ENCODE measurements around the gene EPC1.

Gene EPC1

GRCh38 chr10:32266979-32267378 lies 80.0 kb downstream of the EPC1 start:
- Mint-ChIP-seq H3K27ac (peak overlapping the region; percentile 40), H3K36me3 (ENCODE audit: low read depth) (peaks cover 55% of the 10 kb centered on the region), H3K4me3 (no peak overlapping the region), H3K4me1 (no peaks in the 10 kb centered on the region), H3K9me3 (no peaks in the 10 kb centered on the region), H3K27me3 (ENCODE audit: low read depth, poor library complexity) (peaks cover 4% of the 10 kb centered on the region)
- TF ChIP-seq, protein P1, sequence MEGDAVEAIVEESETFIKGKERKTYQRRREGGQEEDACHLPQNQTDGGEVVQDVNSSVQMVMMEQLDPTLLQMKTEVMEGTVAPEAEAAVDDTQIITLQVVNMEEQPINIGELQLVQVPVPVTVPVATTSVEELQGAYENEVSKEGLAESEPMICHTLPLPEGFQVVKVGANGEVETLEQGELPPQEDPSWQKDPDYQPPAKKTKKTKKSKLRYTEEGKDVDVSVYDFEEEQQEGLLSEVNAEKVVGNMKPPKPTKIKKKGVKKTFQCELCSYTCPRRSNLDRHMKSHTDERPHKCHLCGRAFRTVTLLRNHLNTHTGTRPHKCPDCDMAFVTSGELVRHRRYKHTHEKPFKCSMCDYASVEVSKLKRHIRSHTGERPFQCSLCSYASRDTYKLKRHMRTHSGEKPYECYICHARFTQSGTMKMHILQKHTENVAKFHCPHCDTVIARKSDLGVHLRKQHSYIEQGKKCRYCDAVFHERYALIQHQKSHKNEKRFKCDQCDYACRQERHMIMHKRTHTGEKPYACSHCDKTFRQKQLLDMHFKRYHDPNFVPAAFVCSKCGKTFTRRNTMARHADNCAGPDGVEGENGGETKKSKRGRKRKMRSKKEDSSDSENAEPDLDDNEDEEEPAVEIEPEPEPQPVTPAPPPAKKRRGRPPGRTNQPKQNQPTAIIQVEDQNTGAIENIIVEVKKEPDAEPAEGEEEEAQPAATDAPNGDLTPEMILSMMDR (IDR thresholded peaks at IDR 0.05): no peak
- no peak for DNase-seq

GRCh38 chr10:32266566-32266965 lies 80.4 kb downstream of the EPC1 start:
- Mint-ChIP-seq H3K36me3 (ENCODE audit: low read depth) (peaks cover 51% of the 10 kb centered on the region), H3K9me3 (no peaks in the 10 kb centered on the region), H3K4me3 (no peak overlapping the region), H3K27me3 (ENCODE audit: low read depth, poor library complexity) (peaks cover 4% of the 10 kb centered on the region), H3K4me1 (no peaks in the 10 kb centered on the region), H3K27ac (peak overlapping the region; percentile 40)
- TF ChIP-seq, protein P1 (IDR thresholded peaks at IDR 0.05): no peak
- no peak for DNase-seq

- no peaks in the 10 kb centered on the region for H3K9me3 Mint-ChIP-seq
- H3K36me3 Mint-ChIP-seq (ENCODE audit: low read depth): peaks cover 45% of the 10 kb centered on the region
- H3K27me3 Mint-ChIP-seq (ENCODE audit: low read depth, poor library complexity): peaks cover 4% of the 10 kb centered on the region
- H3K27ac Mint-ChIP-seq: no peak overlapping the region
- no peaks in the 10 kb centered on the region for H3K4me1 Mint-ChIP-seq
- H3K4me3 Mint-ChIP-seq: no peak overlapping the region
- no peak for DNase-seq
- TF ChIP-seq, protein P1 (IDR thresholded peaks at IDR 0.05): no peak
These were observed 81.2 kb downstream of the EPC1 start for GRCh38 chr10:32265756-32266155.

- TF ChIP-seq, protein P1 (IDR thresholded peaks at IDR 0.05): no peak
- Mint-ChIP-seq H3K27me3 (ENCODE audit: low read depth, poor library complexity) (peaks cover 4% of the 10 kb centered on the region), H3K4me3 (no peak overlapping the region), H3K9me3 (no peaks in the 10 kb centered on the region), H3K4me1 (no peaks in the 10 kb centered on the region), H3K36me3 (ENCODE audit: low read depth) (peaks cover 23% of the 10 kb centered on the region), H3K27ac (no peak overlapping the region)
- no peak for DNase-seq
These were observed 83.7 kb downstream of the EPC1 start for GRCh38 chr10:32263300-32263699.

GRCh38 chr10:32259551-32259950 lies 87.4 kb downstream of the EPC1 start:
- Mint-ChIP-seq H3K4me3 (no peak overlapping the region), H3K27ac (no peak overlapping the region), H3K4me1 (no peaks in the 10 kb centered on the region), H3K9me3 (no peaks in the 10 kb centered on the region), H3K36me3 (ENCODE audit: low read depth) (no peaks in the 10 kb centered on the region), H3K27me3 (ENCODE audit: low read depth, poor library complexity) (peaks cover 4% of the 10 kb centered on the region)
- TF ChIP-seq, protein P1 (IDR thresholded peaks at IDR 0.05): no peak
- no peak for DNase-seq

DNA sequence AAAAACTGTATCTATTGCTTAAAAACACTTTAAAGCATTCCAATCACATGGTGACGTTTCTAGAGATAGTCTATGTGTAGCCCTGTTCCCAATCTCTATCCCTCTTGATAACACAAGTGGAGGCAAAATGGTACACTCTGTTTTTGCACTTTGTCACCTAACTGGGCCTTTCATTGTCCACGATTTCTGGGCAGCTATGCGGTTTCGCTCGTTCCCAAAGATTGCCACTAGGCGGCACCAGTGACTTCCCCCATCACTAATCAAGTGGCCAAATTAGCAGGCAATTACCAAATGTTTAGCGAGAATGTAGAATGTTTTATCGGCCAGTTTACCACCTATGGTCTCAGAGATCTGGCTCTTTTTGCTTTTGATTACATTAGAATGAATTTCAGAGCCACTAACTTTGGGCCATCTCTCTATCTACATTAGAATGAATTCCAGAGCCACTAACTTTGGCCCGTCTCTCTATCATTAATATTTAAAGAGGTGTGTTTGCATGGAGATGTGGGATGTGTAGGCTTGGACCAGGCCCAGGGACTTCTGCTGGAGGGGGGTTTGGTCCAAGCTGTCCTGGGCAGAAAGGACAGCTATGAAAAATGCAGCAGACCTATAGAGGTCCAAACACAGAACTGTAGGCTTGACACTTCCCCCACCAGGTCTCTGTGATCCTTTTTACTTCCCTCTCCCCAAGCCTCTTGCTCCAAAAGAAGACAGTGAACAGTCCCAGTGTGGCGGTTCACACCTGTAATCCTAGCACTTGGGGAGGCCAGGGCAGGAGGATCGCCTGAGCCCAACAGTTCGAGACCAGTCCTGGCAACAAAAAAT lies 90.1 kb downstream of the EPC1 start:
- no peaks in the 10 kb centered on the region for H3K4me1 Mint-ChIP-seq
- DNase-seq: peak; percentile 49
- no peaks in the 10 kb centered on the region for H3K9me3 Mint-ChIP-seq
- TF ChIP-seq, protein P1 (IDR thresholded peaks at IDR 0.05): peak; percentile 79
- no peaks in the 10 kb centered on the region for H3K36me3 Mint-ChIP-seq (ENCODE audit: low read depth)
- H3K4me3 Mint-ChIP-seq: no peak overlapping the region
- no peaks in the 10 kb centered on the region for H3K27me3 Mint-ChIP-seq (ENCODE audit: low read depth, poor library complexity)
- H3K27ac Mint-ChIP-seq: no peak overlapping the region

All from nephron progenitor cell (in vitro differentiated cells).